ENCODE results near the gene UBTD1.

UBTD1 gene

DNA sequence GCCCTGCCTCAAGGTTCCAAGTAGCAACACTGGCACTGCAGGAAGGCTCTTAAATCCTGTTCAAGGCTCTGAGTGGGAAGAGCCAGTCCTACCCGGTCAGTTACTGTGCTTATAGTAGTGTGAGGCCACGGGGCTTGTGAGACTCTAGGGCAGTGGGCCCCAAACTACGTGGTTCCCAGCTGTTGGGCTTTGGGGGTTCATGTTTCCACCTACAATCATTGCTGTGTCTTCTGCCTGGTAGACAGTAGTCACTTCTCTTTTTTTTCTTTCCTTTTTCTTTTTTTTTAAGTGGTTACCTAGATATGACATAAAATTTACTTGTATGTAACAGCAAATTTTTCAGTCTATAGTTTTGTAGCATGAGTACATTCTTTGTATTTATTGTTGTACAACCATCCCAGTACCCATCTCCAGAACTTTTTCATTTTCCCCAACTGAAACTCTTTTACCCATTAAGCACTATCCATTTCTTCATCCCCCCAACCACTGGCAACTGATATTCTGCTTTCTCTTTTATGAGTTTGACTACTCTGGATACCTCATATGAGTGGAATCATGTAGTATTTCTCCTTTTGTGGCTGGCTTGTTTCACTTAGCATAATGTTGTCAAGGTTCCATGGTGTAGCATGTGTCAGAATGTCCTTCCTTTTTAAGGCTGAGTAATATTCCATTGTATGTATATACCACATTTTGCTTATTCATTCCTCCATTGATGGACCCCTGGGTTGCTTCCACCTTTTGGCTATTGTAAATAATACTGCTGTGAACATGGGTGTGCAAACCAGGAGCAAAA, 7.7 kb downstream of the UBTD1 start:
- TF ChIP-seq, protein P1, sequence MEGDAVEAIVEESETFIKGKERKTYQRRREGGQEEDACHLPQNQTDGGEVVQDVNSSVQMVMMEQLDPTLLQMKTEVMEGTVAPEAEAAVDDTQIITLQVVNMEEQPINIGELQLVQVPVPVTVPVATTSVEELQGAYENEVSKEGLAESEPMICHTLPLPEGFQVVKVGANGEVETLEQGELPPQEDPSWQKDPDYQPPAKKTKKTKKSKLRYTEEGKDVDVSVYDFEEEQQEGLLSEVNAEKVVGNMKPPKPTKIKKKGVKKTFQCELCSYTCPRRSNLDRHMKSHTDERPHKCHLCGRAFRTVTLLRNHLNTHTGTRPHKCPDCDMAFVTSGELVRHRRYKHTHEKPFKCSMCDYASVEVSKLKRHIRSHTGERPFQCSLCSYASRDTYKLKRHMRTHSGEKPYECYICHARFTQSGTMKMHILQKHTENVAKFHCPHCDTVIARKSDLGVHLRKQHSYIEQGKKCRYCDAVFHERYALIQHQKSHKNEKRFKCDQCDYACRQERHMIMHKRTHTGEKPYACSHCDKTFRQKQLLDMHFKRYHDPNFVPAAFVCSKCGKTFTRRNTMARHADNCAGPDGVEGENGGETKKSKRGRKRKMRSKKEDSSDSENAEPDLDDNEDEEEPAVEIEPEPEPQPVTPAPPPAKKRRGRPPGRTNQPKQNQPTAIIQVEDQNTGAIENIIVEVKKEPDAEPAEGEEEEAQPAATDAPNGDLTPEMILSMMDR (IDR thresholded peaks at IDR 0.05; ENCODE audit: low read depth, low read length), result no peak
- no peak for DNase-seq (ENCODE audit: extremely low read depth, low read depth)

DNA sequence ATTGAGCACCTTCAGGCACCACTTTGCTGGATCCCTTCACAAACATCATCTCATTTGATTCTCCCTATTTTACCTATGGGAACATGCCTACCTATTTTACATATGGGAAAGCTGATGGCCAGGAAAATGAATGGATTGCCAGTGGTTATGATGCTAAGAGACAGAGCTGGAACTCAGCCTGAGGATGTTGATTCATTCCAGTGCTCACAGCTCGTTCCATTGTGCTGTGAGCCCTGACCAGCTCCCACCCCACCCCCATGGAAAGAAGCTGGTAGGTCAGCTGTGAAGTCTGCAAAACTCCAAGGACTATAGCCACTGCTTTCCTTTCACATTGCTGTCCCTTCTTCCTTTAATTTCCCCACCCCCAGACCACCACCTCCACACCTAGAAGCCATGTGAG, 9.6 kb downstream of the UBTD1 start:
- no peak for DNase-seq (ENCODE audit: extremely low read depth, low read depth)
- TF ChIP-seq, protein P1 (IDR thresholded peaks at IDR 0.05; ENCODE audit: low read depth, low read length), result no peak

DNA sequence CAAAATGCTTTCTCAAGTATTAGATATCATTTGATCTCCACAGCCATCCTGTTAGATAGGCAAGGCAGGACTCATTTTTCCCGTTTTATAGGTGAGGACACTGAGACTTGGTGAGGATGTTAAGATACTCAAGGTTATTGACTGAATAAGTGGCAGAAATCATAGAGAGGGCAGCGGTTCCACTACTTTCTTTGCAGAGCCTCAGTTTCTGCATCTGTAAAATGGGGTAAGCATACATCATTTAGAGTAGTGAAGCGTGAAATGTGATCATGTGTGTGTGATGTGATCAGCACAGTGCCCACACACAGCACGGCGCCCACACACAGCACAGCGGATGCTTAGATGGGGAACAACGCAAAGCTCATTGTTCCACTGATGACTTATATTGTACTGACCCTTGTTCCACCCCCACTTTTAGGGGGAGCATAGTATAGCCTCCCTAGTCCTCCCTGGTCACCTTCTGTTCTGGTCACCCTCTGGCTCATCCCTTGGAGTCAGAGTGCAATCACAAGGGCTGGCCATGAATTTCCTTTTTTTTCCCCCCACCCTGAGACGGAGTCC, 10.5 kb downstream of the UBTD1 start:
- DNase-seq (ENCODE audit: extremely low read depth, low read depth), result no peak
- TF ChIP-seq, protein P1 (IDR thresholded peaks at IDR 0.05; ENCODE audit: low read depth, low read length), result no peak

DNA sequence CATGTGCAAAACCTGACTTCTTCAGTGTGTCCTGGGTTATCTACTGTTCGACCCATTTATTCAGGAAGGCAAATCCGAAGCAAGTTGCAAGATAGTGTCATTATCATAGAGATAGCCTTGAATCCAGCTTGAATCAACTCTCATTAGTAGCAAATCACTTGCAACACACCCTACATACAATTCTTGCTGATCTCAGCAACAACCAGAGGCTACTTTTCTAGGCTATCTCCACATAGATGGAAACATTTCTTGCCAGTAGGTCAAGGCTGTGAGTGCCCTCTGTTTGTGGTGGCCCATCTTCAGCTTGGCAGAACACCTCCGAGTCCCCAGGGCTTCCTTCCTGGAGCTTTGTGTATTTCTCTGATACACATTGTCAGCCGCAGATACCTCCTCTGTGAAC, 12.0 kb downstream of the UBTD1 start:
- TF ChIP-seq, protein P1 (IDR thresholded peaks at IDR 0.05; ENCODE audit: low read depth, low read length), result no peak
- no peak for DNase-seq (ENCODE audit: extremely low read depth, low read depth)

DNA sequence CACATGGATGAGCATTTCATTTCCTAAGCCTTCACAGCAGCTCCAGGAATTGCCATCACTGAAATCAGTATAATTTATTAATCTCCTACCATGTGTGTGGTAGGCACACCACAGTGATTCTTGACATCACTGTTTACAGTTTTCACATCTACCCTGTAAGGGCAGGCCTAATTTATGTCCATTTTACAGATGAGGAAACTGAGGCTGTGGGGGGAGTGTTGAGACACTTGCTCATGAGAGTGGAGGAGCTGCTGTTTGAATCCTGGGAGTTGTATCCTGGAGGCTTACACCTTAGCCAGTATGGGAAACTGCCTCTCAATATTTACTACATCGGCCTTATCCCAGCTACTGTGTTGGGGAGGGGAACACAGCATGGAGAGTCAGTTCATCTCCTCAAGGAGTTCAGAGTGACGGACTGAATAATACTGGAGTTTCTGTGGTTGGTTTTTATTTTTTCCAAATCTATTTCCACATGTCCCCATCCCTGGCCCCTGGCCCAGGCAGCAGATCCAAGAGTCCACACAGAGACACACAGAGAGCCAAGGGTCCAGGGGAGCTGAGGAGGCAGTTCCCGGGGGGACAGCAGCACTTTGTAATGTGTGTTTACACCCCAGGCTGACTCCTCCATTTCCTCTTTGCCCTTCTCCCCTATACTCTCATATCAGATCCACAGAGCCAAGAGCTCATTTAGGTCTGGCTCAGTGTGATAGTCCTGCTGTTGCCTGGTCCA, 13.2 kb downstream of the UBTD1 start:
- no peak for DNase-seq (ENCODE audit: extremely low read depth, low read depth)
- TF ChIP-seq, protein P1 (IDR thresholded peaks at IDR 0.05; ENCODE audit: low read depth, low read length), result no peak

DNA sequence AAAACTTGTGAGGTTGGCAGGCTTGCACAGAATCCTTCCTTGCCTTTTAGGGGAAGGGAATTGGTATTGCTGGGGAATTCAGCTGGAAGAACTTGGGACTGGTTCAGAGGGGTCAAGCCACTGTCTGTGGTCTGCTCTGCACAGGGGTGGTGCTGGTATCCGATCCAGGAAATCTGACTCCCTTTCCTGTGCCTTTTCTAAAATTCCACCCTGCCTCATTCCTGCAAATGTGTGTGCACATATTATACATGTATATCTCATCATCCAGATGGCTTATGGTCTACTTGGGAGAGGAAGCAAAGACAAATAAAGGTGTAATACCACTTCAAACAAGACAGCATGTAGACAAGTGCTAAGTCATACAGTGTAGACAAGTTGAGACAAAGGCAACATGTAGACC, 14.3 kb downstream of the UBTD1 start:
- no peak for DNase-seq (ENCODE audit: extremely low read depth, low read depth)
- TF ChIP-seq, protein P1 (IDR thresholded peaks at IDR 0.05; ENCODE audit: low read depth, low read length), result no peak

DNA sequence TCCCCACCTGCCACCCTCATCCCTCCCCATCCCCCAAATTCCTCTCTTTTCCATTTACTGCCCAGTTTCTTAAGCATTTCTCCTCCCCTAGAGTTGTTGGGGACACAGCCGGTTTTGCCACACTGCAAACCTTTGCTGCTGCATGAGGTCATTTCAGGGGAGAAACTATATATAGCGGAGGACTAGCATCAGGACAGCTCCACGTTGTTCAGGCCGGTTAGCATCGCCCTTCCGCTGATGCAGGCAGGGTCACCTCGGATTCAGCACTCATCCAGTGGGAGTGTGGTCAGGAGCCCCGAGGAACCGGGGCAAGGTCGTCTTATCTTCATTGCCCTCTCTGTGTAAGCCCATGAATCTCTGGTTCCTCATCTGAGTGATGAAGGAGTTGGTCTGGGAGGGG, 15.6 kb downstream of the UBTD1 start:
- TF ChIP-seq, protein P1 (IDR thresholded peaks at IDR 0.05; ENCODE audit: low read depth, low read length), result no peak
- no peak for DNase-seq (ENCODE audit: extremely low read depth, low read depth)
